Left ventricle myocardium inferior (tissue), 1 donor: ENCODE results near the gene PRKCE. TPM values are rescaled to one million over a fixed set of nuclear protein-coding genes. Genes with fewer than 3 reads are reported as not detected.

Experiments
- DNase-seq: peaks from one replicate; pipeline ENCODE4 v3.0.0-alpha.2; 2020
- H3K27ac ChIP-seq: fragments of 200-600 bp; replicated peaks from 2 replicates; pipeline ENCODE4 v1.8.0; 2021
- H3K27me3 ChIP-seq: fragments of 200-600 bp; 2 replicates; pipeline ENCODE4 v1.8.0; 2021; ENCODE audit warnings: low read depth
- H3K36me3 ChIP-seq: fragments of 200-600 bp; 2 replicates; pipeline ENCODE4 v1.8.0; 2021
- H3K4me1 ChIP-seq: fragments of 200-600 bp; 2 replicates; pipeline ENCODE4 v1.8.0; 2021
- H3K4me3 ChIP-seq: fragments of 200-600 bp; 2 replicates; pipeline ENCODE4 v1.8.0; 2021; ENCODE audit warnings: mild to moderate bottlenecking, moderate library complexity
- H3K9me3 ChIP-seq: fragments of 200-600 bp; replicated peaks from 2 replicates; pipeline ENCODE4 v1.8.0; 2021
- intact Hi-C: fragments of 100-400 bp; cut with micrococcal nuclease; formaldehyde crosslinking; loops from one replicate; pipeline ENCODE4 v1.11.0; 2022
- total RNA-seq: library from RNA; stranded (reverse); fragmentation: NEBNext Ultra II Directional; extraction: Animal tissue kit (Norgen Biotek cat#: 25700); gene quantifications from one replicate; pipeline ENCODE4 v1.2.1, GENCODE V29; 2021
- TF ChIP-seq, protein P1 (sequence below): fragments of 200-600 bp; IDR thresholded peaks from 2 replicates; pipeline ENCODE4 v1.8.0; 2021; ENCODE audit warnings: antibody characterized with exemption, mild to moderate bottlenecking, borderline replicate concordance
- donor health status: DM: no; HTN: yes; CAD: no; lungs with severe emphysema.

Gene PRKCE
- total RNA-seq, 1 donor from 2014 or later: 14.7 TPM

- no peaks in the 10 kb centered on the region for H3K9me3 ChIP-seq
- H3K4me1 ChIP-seq: peaks cover 43% of the 10 kb centered on the region
- H3K27ac ChIP-seq: peak overlapping the region; percentile 89
- H3K36me3 ChIP-seq: no peaks in the 10 kb centered on the region
- intact Hi-C loops: no loop called here
- no peak for DNase-seq
- TF ChIP-seq, protein P1, sequence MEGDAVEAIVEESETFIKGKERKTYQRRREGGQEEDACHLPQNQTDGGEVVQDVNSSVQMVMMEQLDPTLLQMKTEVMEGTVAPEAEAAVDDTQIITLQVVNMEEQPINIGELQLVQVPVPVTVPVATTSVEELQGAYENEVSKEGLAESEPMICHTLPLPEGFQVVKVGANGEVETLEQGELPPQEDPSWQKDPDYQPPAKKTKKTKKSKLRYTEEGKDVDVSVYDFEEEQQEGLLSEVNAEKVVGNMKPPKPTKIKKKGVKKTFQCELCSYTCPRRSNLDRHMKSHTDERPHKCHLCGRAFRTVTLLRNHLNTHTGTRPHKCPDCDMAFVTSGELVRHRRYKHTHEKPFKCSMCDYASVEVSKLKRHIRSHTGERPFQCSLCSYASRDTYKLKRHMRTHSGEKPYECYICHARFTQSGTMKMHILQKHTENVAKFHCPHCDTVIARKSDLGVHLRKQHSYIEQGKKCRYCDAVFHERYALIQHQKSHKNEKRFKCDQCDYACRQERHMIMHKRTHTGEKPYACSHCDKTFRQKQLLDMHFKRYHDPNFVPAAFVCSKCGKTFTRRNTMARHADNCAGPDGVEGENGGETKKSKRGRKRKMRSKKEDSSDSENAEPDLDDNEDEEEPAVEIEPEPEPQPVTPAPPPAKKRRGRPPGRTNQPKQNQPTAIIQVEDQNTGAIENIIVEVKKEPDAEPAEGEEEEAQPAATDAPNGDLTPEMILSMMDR: no peak
- no peak overlapping the region for H3K4me3 ChIP-seq
- H3K27me3 ChIP-seq: no peaks in the 10 kb centered on the region
Measured at GRCh38 chr2:46135228-46135855, 483.9 kb downstream of the PRKCE start.

GRCh38 chr2:46135958-46136357, 484.5 kb downstream of the PRKCE start:
- DNase-seq: no peak
- intact Hi-C loops: no loop called here

GRCh38 chr2:46136481-46136880, 485.0 kb downstream of the PRKCE start:
- Histone ChIP-seq H3K36me3 (no peaks in the 10 kb centered on the region), H3K27ac (peak overlapping the region; percentile 89), H3K4me3 (no peak overlapping the region), H3K9me3 (no peaks in the 10 kb centered on the region), H3K4me1 (peaks cover 43% of the 10 kb centered on the region), H3K27me3 (no peaks in the 10 kb centered on the region)
- TF ChIP-seq, protein P1: no peak
- DNase-seq: no peak
- intact Hi-C loops: no loop called here

More at GRCh38 chr2:46135958-46136357, 484.5 kb downstream of the PRKCE start:
- no peaks in the 10 kb centered on the region for H3K27me3 ChIP-seq
- peak overlapping the region; percentile 89 for H3K27ac ChIP-seq
- H3K36me3 ChIP-seq: no peaks in the 10 kb centered on the region
- H3K9me3 ChIP-seq: no peaks in the 10 kb centered on the region
- H3K4me3 ChIP-seq: no peak overlapping the region
- peaks cover 43% of the 10 kb centered on the region for H3K4me1 ChIP-seq
- TF ChIP-seq, protein P1: no peak

DNA sequence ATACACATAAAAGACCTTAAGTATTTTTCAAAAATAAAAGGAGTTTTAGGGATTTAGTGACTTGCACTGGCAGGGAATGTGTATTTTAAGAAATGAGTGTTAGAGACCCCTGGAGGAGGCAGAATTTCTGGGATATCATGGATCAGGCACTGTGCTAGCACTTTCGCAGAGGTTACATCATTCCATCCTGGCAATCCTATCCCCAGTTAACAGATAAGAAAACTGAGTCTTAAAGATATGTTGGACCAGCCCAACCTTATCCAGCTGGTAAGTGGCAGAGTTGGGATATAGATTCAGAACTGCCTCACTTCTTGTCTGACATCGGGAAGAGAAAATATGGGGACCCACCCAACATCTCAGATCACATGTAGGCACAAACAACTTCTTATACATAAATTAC, 485.5 kb downstream of the PRKCE start:
- DNase-seq: no peak
- Histone ChIP-seq H3K36me3 (no peaks in the 10 kb centered on the region), H3K27me3 (no peaks in the 10 kb centered on the region), H3K9me3 (no peaks in the 10 kb centered on the region), H3K4me1 (peaks cover 43% of the 10 kb centered on the region), H3K27ac (peak overlapping the region; percentile 89), H3K4me3 (no peak overlapping the region)
- intact Hi-C loops: no loop called here
- TF ChIP-seq, protein P1: no peak

- intact Hi-C loops: no loop called here
- no peaks in the 10 kb centered on the region for H3K9me3 ChIP-seq
- TF ChIP-seq, protein P1: no peak
Measured at GRCh38 chr2:46142546-46143428, 491.3 kb downstream of the PRKCE start.

More at GRCh38 chr2:46142546-46143428, 491.3 kb downstream of the PRKCE start:
- Histone ChIP-seq H3K27ac (no peak overlapping the region), H3K27me3 (no peaks in the 10 kb centered on the region), H3K4me3 (no peak overlapping the region), H3K4me1 (peaks cover 30% of the 10 kb centered on the region), H3K36me3 (no peaks in the 10 kb centered on the region)
- no peak for DNase-seq
